Mucosa of descending colon (tissue), 3 donors: Measurements from ENCODE around the gene NRSN2. TPM values are rescaled to one million over a fixed set of nuclear protein-coding genes. Genes with fewer than 3 reads are reported as not detected.

Experiments used
- ATAC-seq: fragments of 200-7000 bp; cut with Tn5 transposase; one replicate; pipeline ENCODE4 v1.9.1; 2020; ENCODE audit warnings: mild to moderate bottlenecking, moderate library complexity
- DNase-seq, 3 donors: peaks; one replicate each; pipeline ENCODE4 v3.0.0-alpha.2; 2020
- H3K36me3 ChIP-seq: fragments of 200-600 bp; one replicate; pipeline ENCODE4 v1.8.0; 2021; ENCODE audit warnings: low read depth, mild to moderate bottlenecking
- H3K4me1 ChIP-seq: fragments of 200-600 bp; one replicate; pipeline ENCODE4 v1.8.0; 2021; ENCODE audit warnings: low read depth, mild to moderate bottlenecking
- H3K4me3 ChIP-seq: fragments of 200-600 bp; one replicate; pipeline ENCODE4 v1.8.0; 2021; ENCODE audit warnings: mild to moderate bottlenecking
- H3K9me3 ChIP-seq: fragments of 200-600 bp; one replicate; pipeline ENCODE4 v1.8.0; 2021; ENCODE audit warnings: mild to moderate bottlenecking
- CTCF ChIP-seq: fragments of 200-600 bp; IDR thresholded peaks from one replicate; pipeline ENCODE4 v1.8.0; 2022; ENCODE audit warnings: antibody characterized with exemption, mild to moderate bottlenecking
- intact Hi-C, 2 donors: fragments of 100-400 bp; cut with DNase I in 1 of 2; cut with micrococcal nuclease in 1 of 2; formaldehyde crosslinking; loops; one replicate each; pipeline versions ENCODE4 v1.11.0 to v1.11.1; 2022; cut with DNase I, micrococcal nuclease
- total RNA-seq, 3 donors: library from RNA; stranded (reverse); fragmentation: NEBNext Ultra II Directional in 2 of 3; extraction: Animal tissue kit (Norgen Biotek cat#: 25700) in 2 of 3; gene quantifications; one replicate each; pipeline versions ENCODE4 v1.2.1 to v1.2.4, GENCODE V29; 2021 to 2023
- donor health status: DM: no; HTN: no; CAD: no; lungs with moderate emphysema.
- donor health status: DM: no; HTN: no; CAD: no.
- donor health status: DM: no; HTN: yes; CAD: no.

NRSN2 gene
- total RNA-seq, 3 donors from 2014 or later = 8.7 to 21.1 (median 13.1) TPM

DNA sequence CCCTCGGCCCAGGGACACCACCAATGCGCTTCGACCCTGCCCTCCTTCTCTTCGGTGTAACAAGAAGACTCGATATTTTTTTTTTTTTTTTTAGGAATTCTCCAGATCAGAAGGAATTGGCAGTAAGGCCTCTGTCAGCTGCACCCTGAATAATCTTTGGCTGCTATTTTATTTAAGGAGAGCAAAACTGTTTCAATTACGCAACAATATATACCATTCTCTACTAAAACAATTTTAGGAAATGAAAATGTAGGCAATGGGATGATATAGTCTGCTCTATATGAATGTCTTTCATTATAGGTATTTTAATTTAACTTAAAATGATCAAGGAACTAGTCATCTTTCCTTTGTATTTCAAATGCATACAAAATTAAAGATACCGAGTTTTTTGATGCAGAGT, 36.3 kb upstream of the NRSN2 start:
- no peak for ATAC-seq
- no peaks in the 10 kb centered on the region for H3K36me3 ChIP-seq
- intact Hi-C loops = no loop called here
- DNase-seq = no peak
- H3K9me3 ChIP-seq = no peaks in the 10 kb centered on the region
- no peak for TF ChIP-seq CTCF
- H3K4me3 ChIP-seq = no peak overlapping the region
- no peaks in the 10 kb centered on the region for H3K4me1 ChIP-seq

DNA sequence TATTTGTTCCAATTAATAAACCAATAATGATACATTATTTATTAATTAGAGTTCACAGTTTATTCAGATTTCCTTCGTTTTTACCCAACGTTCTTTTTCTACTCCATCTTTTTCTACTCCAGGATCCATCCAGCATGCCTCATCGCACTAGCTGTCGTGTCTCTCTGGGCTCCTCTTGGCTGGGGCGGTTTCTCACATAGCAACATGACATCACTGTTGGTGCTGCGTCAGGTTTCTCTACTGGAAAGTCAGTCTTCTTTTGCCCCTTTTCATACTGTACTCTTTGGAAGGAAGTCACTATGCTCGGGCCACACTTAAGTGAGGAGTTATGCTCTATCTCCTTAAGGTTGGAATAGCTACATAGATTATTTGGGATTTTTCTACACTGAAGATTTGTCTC, 35.3 kb upstream of the NRSN2 start:
- DNase-seq (no peak), ATAC-seq (no peak)
- H3K4me1 ChIP-seq = no peaks in the 10 kb centered on the region
- no peak for TF ChIP-seq CTCF
- intact Hi-C loops = no loop called here
- H3K4me3 ChIP-seq = no peak overlapping the region
- H3K9me3 ChIP-seq = no peaks in the 10 kb centered on the region
- H3K36me3 ChIP-seq = no peaks in the 10 kb centered on the region

DNA sequence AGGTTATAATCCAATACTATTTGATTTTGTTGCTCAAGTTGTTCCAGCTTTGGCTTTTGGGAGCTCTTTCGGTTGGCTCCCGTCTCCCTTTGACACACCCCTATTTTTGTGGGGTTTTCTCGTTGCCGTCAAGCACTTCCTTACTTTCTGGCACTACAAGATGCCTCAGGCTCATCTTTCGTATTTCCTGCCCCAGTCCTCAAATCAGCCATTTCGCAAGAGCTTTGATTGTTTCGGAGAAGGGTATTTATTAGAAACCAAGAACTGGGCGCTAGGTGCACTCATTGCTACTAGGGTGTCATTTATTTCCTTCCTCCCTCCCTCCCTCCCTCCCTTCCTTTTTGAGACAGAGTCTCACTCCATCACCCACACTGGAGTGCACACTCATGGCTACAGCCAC, 34.8 kb upstream of the NRSN2 start:
- Histone ChIP-seq H3K9me3 (no peaks in the 10 kb centered on the region), H3K4me1 (no peaks in the 10 kb centered on the region), H3K36me3 (no peaks in the 10 kb centered on the region), H3K4me3 (no peak overlapping the region)
- ATAC-seq = no peak
- TF ChIP-seq CTCF = no peak
- DNase-seq = no peak
- intact Hi-C loops = no loop called here

DNA sequence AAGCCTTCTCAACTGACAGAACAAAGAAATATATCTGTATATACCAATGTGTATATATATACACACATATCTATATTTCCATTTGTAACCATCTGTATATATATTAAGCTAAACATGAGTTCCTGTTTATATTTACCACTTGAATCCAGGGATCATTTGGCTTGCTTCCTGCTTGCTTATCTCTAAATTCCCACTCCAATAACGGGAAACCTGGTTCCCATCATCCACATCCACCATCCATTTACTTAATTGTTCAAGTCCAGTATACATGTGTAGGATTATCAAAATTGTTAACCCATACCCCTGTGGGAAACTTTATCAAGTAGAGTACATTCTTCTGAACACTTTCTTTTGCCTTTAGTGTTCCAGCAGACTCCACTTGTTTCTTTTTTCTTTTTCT, 34.0 kb upstream of the NRSN2 start:
- Histone ChIP-seq H3K36me3 (no peaks in the 10 kb centered on the region), H3K4me1 (no peaks in the 10 kb centered on the region), H3K4me3 (no peak overlapping the region), H3K9me3 (no peaks in the 10 kb centered on the region)
- DNase-seq (no peak), ATAC-seq (no peak)
- TF ChIP-seq CTCF = no peak
- intact Hi-C loops = no loop called here

DNA sequence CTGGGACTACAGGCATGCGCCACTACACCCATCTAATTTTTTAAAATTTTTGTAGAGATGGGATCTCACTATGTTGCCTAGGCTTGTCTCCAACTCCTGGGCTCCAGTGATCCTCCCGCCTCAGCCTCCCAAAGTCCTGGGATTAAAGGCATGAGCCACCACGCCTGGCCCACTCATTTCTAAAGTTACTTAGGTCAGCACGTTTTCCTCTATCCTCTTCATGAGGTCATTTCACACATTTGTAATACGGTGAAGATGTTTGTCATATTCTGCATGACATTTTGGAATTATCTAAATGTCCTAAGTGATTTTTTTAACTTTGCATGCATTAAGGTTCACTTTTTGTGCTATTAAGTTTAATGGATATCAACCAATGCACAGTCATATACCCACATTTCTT, 33.5 kb upstream of the NRSN2 start:
- Histone ChIP-seq H3K4me3 (no peak overlapping the region), H3K36me3 (no peaks in the 10 kb centered on the region), H3K9me3 (no peaks in the 10 kb centered on the region), H3K4me1 (no peaks in the 10 kb centered on the region)
- TF ChIP-seq CTCF = no peak
- no peak for ATAC-seq
- intact Hi-C loops = no loop called here
- no peak for DNase-seq

DNA sequence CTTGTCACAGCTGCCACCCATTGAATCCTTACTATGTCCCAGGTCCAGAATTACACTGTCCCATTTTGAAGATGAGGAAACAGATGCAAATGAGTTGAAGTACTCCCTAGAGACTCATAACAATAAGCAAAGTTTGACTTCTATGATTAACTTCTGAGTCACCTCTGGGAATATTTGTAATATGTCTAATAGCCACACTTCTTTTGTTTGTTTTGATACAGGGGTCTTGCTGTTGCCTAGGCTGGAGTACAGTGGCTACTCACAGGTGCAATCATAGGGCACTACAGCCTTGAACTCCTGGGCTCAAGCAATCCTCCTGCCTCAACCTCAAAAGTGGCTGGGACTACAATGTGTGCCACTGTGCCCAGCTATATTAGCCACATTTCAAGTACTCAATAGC, 33.0 kb upstream of the NRSN2 start:
- DNase-seq = no peak
- no peaks in the 10 kb centered on the region for H3K4me1 ChIP-seq
- H3K4me3 ChIP-seq = no peak overlapping the region
- no peak for TF ChIP-seq CTCF
- ATAC-seq = no peak
- intact Hi-C loops = no loop called here
- no peaks in the 10 kb centered on the region for H3K36me3 ChIP-seq
- no peaks in the 10 kb centered on the region for H3K9me3 ChIP-seq
